HUES48 (cell line): ENCODE data around the gene ZSCAN20.

Experiments
- H3K27ac ChIP-seq: one replicate; pipeline ENCODE4 v1.7.0; 2013; ENCODE audit warnings: low read depth, low read length, inconsistent platforms
- H3K27me3 ChIP-seq: 2 replicates; pipeline ENCODE4 v1.6.1; 2013; ENCODE audit warnings: mild to moderate bottlenecking, low read length; ENCODE audit not compliant: control insufficient read depth, insufficient read depth
- H3K36me3 ChIP-seq: 2 replicates; pipeline ENCODE4 v1.6.1; 2013; ENCODE audit warnings: low read length; ENCODE audit not compliant: control insufficient read depth, insufficient read depth
- H3K4me1 ChIP-seq: 2 replicates; pipeline ENCODE4 v1.6.1; 2013; ENCODE audit warnings: mild to moderate bottlenecking, low read length; ENCODE audit not compliant: control insufficient read depth, insufficient read depth
- H3K4me3 ChIP-seq: 2 replicates; pipeline ENCODE4 v1.5.1; 2013; ENCODE audit warnings: mild to moderate bottlenecking, low read depth, low read length
- H3K9ac ChIP-seq: 2 replicates; pipeline ENCODE4 v1.6.1; 2013; ENCODE audit warnings: mild to moderate bottlenecking, low read depth, low read length, moderate library complexity
- H3K9me3 ChIP-seq: 2 replicates; pipeline ENCODE4 v1.6.1; 2013; ENCODE audit warnings: low read length; ENCODE audit not compliant: control insufficient read depth, insufficient read depth

The ZSCAN20 gene

GRCh38 chr1:33466159-33466558 lies 6.3 kb upstream of the ZSCAN20 start:
- H3K27ac ChIP-seq: no peak overlapping the region
- no peak overlapping the region for H3K9ac ChIP-seq

GRCh38 chr1:33468011-33468410 lies 4.4 kb upstream of the ZSCAN20 start:
- Histone ChIP-seq H3K9me3 (no peaks in the 10 kb centered on the region), H3K27me3 (no peaks in the 10 kb centered on the region), H3K9ac (no peak overlapping the region), H3K36me3 (no peaks in the 10 kb centered on the region), H3K4me3 (no peak overlapping the region), H3K4me1 (peaks cover 16% of the 10 kb centered on the region; the same call in 1 of the 2 replicates), H3K27ac (no peak overlapping the region)

More at GRCh38 chr1:33466159-33466558, 6.3 kb upstream of the ZSCAN20 start:
- Histone ChIP-seq H3K27me3 (no peaks in the 10 kb centered on the region), H3K4me3 (no peak overlapping the region), H3K9me3 (no peaks in the 10 kb centered on the region), H3K36me3 (no peaks in the 10 kb centered on the region), H3K4me1 (peaks cover 9% of the 10 kb centered on the region; the same call in 1 of the 2 replicates)

GRCh38 chr1:33468531-33468930 lies 3.9 kb upstream of the ZSCAN20 start:
- Histone ChIP-seq H3K36me3 (no peaks in the 10 kb centered on the region), H3K4me1 (peaks cover 16% of the 10 kb centered on the region; the same call in 1 of the 2 replicates), H3K27ac (no peak overlapping the region), H3K4me3 (no peak overlapping the region), H3K27me3 (no peaks in the 10 kb centered on the region), H3K9ac (no peak overlapping the region), H3K9me3 (no peaks in the 10 kb centered on the region)

- H3K4me1 ChIP-seq: peaks cover 16% of the 10 kb centered on the region; the same call in 1 of the 2 replicates
Measured at GRCh38 chr1:33468967-33469366, 3.5 kb upstream of the ZSCAN20 start.

GRCh38 chr1:33469691-33470090 lies 2.8 kb upstream of the ZSCAN20 start:
- Histone ChIP-seq H3K4me1 (peaks cover 16% of the 10 kb centered on the region; the same call in 1 of the 2 replicates), H3K27me3 (no peaks in the 10 kb centered on the region), H3K4me3 (no peak overlapping the region), H3K9ac (no peak overlapping the region), H3K27ac (no peak overlapping the region), H3K36me3 (no peaks in the 10 kb centered on the region), H3K9me3 (no peaks in the 10 kb centered on the region)

More at GRCh38 chr1:33468967-33469366, 3.5 kb upstream of the ZSCAN20 start:
- H3K36me3 ChIP-seq: no peaks in the 10 kb centered on the region
- H3K27me3 ChIP-seq: no peaks in the 10 kb centered on the region
- H3K27ac ChIP-seq: no peak overlapping the region
- H3K9me3 ChIP-seq: no peaks in the 10 kb centered on the region
- H3K9ac ChIP-seq: no peak overlapping the region
- H3K4me3 ChIP-seq: no peak overlapping the region

- Histone ChIP-seq H3K27ac (no peak overlapping the region), H3K36me3 (no peaks in the 10 kb centered on the region), H3K27me3 (no peaks in the 10 kb centered on the region), H3K4me1 (peaks cover 16% of the 10 kb centered on the region; the same call in 1 of the 2 replicates), H3K4me3 (no peak overlapping the region), H3K9me3 (no peaks in the 10 kb centered on the region), H3K9ac (no peak overlapping the region)
Measured at GRCh38 chr1:33470495-33471012, 1.9 kb upstream of the ZSCAN20 start.

- H3K36me3 ChIP-seq: no peaks in the 10 kb centered on the region
- no peaks in the 10 kb centered on the region for H3K27me3 ChIP-seq
- H3K9me3 ChIP-seq: no peaks in the 10 kb centered on the region
- H3K9ac ChIP-seq: no peak overlapping the region
- H3K4me1 ChIP-seq: peaks cover 16% of the 10 kb centered on the region; the same call in 1 of the 2 replicates
- H3K27ac ChIP-seq: no peak overlapping the region
- no peak overlapping the region for H3K4me3 ChIP-seq
Measured at GRCh38 chr1:33471416-33471815, 1.0 kb upstream of the ZSCAN20 start.

- H3K36me3 ChIP-seq: no peaks in the 10 kb centered on the region
- H3K9me3 ChIP-seq: no peaks in the 10 kb centered on the region
- H3K27me3 ChIP-seq: no peaks in the 10 kb centered on the region
- no peak overlapping the region for H3K9ac ChIP-seq
- H3K4me1 ChIP-seq: peaks cover 16% of the 10 kb centered on the region; the same call in 1 of the 2 replicates
- H3K4me3 ChIP-seq: no peak overlapping the region
- H3K27ac ChIP-seq: no peak overlapping the region
Measured at GRCh38 chr1:33473900-33474299, 1.5 kb downstream of the ZSCAN20 start.

- Histone ChIP-seq H3K27me3 (no peaks in the 10 kb centered on the region), H3K27ac (no peak overlapping the region), H3K4me1 (no peaks in the 10 kb centered on the region), H3K9ac (no peak overlapping the region), H3K9me3 (no peaks in the 10 kb centered on the region), H3K36me3 (peaks cover 7% of the 10 kb centered on the region; the same call in 1 of the 2 replicates), H3K4me3 (no peak overlapping the region)
Measured at GRCh38 chr1:33477451-33477850, 5.0 kb downstream of the ZSCAN20 start.

GRCh38 chr1:33482412-33482811 lies 10.0 kb downstream of the ZSCAN20 start:
- H3K4me3 ChIP-seq: no peak overlapping the region
- no peak overlapping the region for H3K9ac ChIP-seq
- H3K27ac ChIP-seq: no peak overlapping the region
- no peaks in the 10 kb centered on the region for H3K4me1 ChIP-seq
- no peaks in the 10 kb centered on the region for H3K27me3 ChIP-seq
- H3K9me3 ChIP-seq: no peaks in the 10 kb centered on the region
- H3K36me3 ChIP-seq: peaks cover 7% of the 10 kb centered on the region; the same call in 1 of the 2 replicates

GRCh38 chr1:33488624-33489023 lies 16.2 kb downstream of the ZSCAN20 start:
- Histone ChIP-seq H3K4me3 (no peak overlapping the region), H3K27me3 (no peaks in the 10 kb centered on the region), H3K9me3 (peaks cover 15% of the 10 kb centered on the region), H3K36me3 (peaks cover 33% of the 10 kb centered on the region), H3K27ac (no peak overlapping the region), H3K4me1 (no peaks in the 10 kb centered on the region), H3K9ac (no peak overlapping the region)
